PC-3 (cell line): Measurements from ENCODE around the gene FBXW7. TPM values are rescaled to one million over a fixed set of nuclear protein-coding genes. Genes with fewer than 3 reads are reported as not detected.

Experiments
- ATAC-seq: fragments of 200-7000 bp; cut with Tn5 transposase; 2 replicates; pipeline ENCODE4 v1.9.1; 2020; ENCODE audit warnings: mild to moderate bottlenecking, moderate library complexity
- Bru-seq: library from RNA; stranded (reverse); fragments of 400-500 nt; gene quantifications from one replicate; lab custom pipeline; 2021; lab: Mats Ljungman, UMichigan
- BruChase-seq, 2 experiments: library from RNA; stranded (reverse); fragments of 400-500 nt; gene quantifications; one replicate each; lab custom pipeline; 2021; lab: Mats Ljungman, UMichigan
- BruUV-seq: library from RNA; stranded (reverse); fragments of 400-500 nt; replicated peaks from 2 replicates; lab custom pipeline; 2021; lab: Mats Ljungman, UMichigan
- CTCF ChIA-PET: fragments of 300-600 bp; sonication (Branson Sonifier 250); formaldehyde crosslinking; loops from one replicate; lab custom pipeline; 2022; ENCODE audit warnings: antibody characterized with exemption; lab: Charles Lee
- POLR2A ChIA-PET: fragments of 300-600 bp; sonication (Branson Sonifier 250); formaldehyde crosslinking; loops from one replicate; lab custom pipeline; 2022; ENCODE audit warnings: antibody characterized with exemption; ENCODE audit not compliant: unreplicated experiment; lab: Charles Lee
- DNase-seq: peaks from one replicate; pipeline ENCODE4 v3.0.0-alpha.2; 2015
- H2AFZ ChIP-seq: fragments of 300-600 bp; sonication (generic); 2 replicates; pipeline ENCODE4 v1.6.0; 2016; ENCODE audit warnings: antibody characterized with exemption, low read length
- H3F3A ChIP-seq: fragments of 300-600 bp; sonication (generic); one replicate; pipeline ENCODE4 v1.6.0; 2017; ENCODE audit warnings: antibody characterized with exemption, low read length, control low read depth, mild to moderate bottlenecking; ENCODE audit not compliant: unreplicated experiment
- H3K27ac ChIP-seq: fragments of 300-600 bp; sonication (generic); 2 replicates; pipeline ENCODE4 v1.5.1; 2016; ENCODE audit warnings: mild to moderate bottlenecking, low read length
- H3K27me3 ChIP-seq: fragments of 300-600 bp; sonication (generic); 2 replicates; pipeline ENCODE4 v1.6.1; 2016; ENCODE audit warnings: low read length, mixed read lengths
- H3K36me3 ChIP-seq: fragments of 300-600 bp; sonication (generic); 2 replicates; pipeline ENCODE4 v1.6.1; 2016; ENCODE audit warnings: low read depth, mixed run types, low read length, mixed read lengths
- H3K4me1 ChIP-seq: fragments of 300-600 bp; sonication (generic); 2 replicates; pipeline ENCODE4 v1.5.1; 2016; ENCODE audit warnings: low read length; ENCODE audit not compliant: insufficient read depth
- H3K4me2 ChIP-seq: fragments of 300-600 bp; sonication (generic); 2 replicates; pipeline ENCODE4 v1.6.0; 2016; ENCODE audit warnings: low read length
- H3K4me3 ChIP-seq: fragments of 300-600 bp; sonication (generic); 2 replicates; pipeline ENCODE4 v1.5.1; 2016; ENCODE audit warnings: mild to moderate bottlenecking, low read length, mixed read lengths
- H3K79me2 ChIP-seq: fragments of 300-600 bp; sonication (generic); 2 replicates; pipeline ENCODE4 v1.6.1; 2017; ENCODE audit warnings: low read length, mixed read lengths
- H3K9ac ChIP-seq: fragments of 300-600 bp; sonication (generic); 2 replicates; pipeline ENCODE4 v1.6.0; 2016; ENCODE audit warnings: mild to moderate bottlenecking, low read length
- H3K9me2 ChIP-seq: fragments of 300-600 bp; sonication (generic); replicated peaks from 2 replicates; pipeline ENCODE4 v1.6.1; 2016; ENCODE audit warnings: mixed run types, low read length, mixed read lengths
- H3K9me3 ChIP-seq: fragments of 300-600 bp; sonication (generic); 2 replicates; pipeline ENCODE4 v1.6.1; 2016; ENCODE audit warnings: low read length, mixed read lengths
- H4K20me1 ChIP-seq: fragments of 300-600 bp; sonication (generic); 2 replicates; pipeline ENCODE4 v1.6.1; 2016; ENCODE audit warnings: low read length, mixed read lengths
- EZH2 ChIP-seq: fragments of 300-600 bp; sonication (generic); IDR thresholded peaks from one replicate; pipeline ENCODE4 v1.6.1; 2017; ENCODE audit warnings: antibody characterized with exemption, mild to moderate bottlenecking, low read length; ENCODE audit not compliant: unreplicated experiment
- EZH2phosphoT487 ChIP-seq: fragments of 300-600 bp; sonication (generic); IDR thresholded peaks from 2 replicates; pipeline ENCODE4 v1.6.1; 2018; ENCODE audit warnings: mild to moderate bottlenecking, antibody characterized with exemption, low read length, borderline replicate concordance
- intact Hi-C: fragments of 100-400 bp; cut with micrococcal nuclease; formaldehyde crosslinking; loops from 2 replicates; pipeline ENCODE4 v1.9.0; 2023
- long read RNA-seq: library from polyadenylated mRNA; unstranded; transcript quantifications from one replicate; pipeline ENCODE4 v2.0.0, GENCODE V29; 2021; ENCODE audit not compliant: unreplicated experiment
- total RNA-seq: library from RNA; depleted of rRNA; stranded (reverse); fragments of >200 nt; gene quantifications from 2 replicates; pipeline ENCODE4 v1.2.3, GENCODE V29; 2014; rRNA removed
- TF ChIP-seq, protein P1 (sequence below): fragments of 300-600 bp; sonication (generic); conservative IDR thresholded peaks from 2 replicates; pipeline ENCODE4 v1.5.1; 2017; ENCODE audit warnings: antibody characterized with exemption, low read depth, mild to moderate bottlenecking, low read length

Gene FBXW7, protein sequence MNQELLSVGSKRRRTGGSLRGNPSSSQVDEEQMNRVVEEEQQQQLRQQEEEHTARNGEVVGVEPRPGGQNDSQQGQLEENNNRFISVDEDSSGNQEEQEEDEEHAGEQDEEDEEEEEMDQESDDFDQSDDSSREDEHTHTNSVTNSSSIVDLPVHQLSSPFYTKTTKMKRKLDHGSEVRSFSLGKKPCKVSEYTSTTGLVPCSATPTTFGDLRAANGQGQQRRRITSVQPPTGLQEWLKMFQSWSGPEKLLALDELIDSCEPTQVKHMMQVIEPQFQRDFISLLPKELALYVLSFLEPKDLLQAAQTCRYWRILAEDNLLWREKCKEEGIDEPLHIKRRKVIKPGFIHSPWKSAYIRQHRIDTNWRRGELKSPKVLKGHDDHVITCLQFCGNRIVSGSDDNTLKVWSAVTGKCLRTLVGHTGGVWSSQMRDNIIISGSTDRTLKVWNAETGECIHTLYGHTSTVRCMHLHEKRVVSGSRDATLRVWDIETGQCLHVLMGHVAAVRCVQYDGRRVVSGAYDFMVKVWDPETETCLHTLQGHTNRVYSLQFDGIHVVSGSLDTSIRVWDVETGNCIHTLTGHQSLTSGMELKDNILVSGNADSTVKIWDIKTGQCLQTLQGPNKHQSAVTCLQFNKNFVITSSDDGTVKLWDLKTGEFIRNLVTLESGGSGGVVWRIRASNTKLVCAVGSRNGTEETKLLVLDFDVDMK
- 17.4 and 24.3 TPM in 2 replicates for total RNA-seq
- Bru-seq, nascent RNA = percentile 78 among the genes with signal in this experiment
- percentile 57 among the genes with signal in this experiment for BruChase-seq, experiment 1, labeled RNA remaining after a 6-hour chase
- BruChase-seq, experiment 2, labeled RNA remaining after a 2-hour chase = percentile 72 among the genes with signal in this experiment
- long read RNA-seq, full-length matches to known transcripts = 8 of 22 reads
- long read RNA-seq, partial matches to known transcripts = 4 of 22 reads
- long read RNA-seq, other reads (novel, unspliced or antisense) = 10 of 22 reads

GRCh38 chr4:152535903-152536544 lies at the start of gene FBXW7:
TSS of gene FBXW7 (minus strand) at chr4:152536092. CDS start at chr4:152411803, 124,289 bp downstream.
- H3K9me3 ChIP-seq = no peaks in the 10 kb centered on the region
- peaks cover 83% of the 10 kb centered on the region for H3K79me2 ChIP-seq
- peak within 1 kb of the TSS; percentile 99 for H3K4me3 ChIP-seq
- TF ChIP-seq, protein P1, sequence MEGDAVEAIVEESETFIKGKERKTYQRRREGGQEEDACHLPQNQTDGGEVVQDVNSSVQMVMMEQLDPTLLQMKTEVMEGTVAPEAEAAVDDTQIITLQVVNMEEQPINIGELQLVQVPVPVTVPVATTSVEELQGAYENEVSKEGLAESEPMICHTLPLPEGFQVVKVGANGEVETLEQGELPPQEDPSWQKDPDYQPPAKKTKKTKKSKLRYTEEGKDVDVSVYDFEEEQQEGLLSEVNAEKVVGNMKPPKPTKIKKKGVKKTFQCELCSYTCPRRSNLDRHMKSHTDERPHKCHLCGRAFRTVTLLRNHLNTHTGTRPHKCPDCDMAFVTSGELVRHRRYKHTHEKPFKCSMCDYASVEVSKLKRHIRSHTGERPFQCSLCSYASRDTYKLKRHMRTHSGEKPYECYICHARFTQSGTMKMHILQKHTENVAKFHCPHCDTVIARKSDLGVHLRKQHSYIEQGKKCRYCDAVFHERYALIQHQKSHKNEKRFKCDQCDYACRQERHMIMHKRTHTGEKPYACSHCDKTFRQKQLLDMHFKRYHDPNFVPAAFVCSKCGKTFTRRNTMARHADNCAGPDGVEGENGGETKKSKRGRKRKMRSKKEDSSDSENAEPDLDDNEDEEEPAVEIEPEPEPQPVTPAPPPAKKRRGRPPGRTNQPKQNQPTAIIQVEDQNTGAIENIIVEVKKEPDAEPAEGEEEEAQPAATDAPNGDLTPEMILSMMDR = no peak
- TF ChIP-seq EZH2 (no peak), EZH2phosphoT487 (no peak)
- peak within 1 kb of the TSS; percentile 90 for H3K27ac ChIP-seq
- peak within 1 kb of the TSS; percentile 98 for H2AFZ ChIP-seq
- ATAC-seq (peak; percentile 88), DNase-seq (peak; percentile 98)
- CTCF ChIA-PET = interaction anchor here (0.6 kb wide), 1 partner anchor 9 kb away, joined by 7 read pairs; no protein-coding TSS in a partner anchor
- peaks cover 28% of the 10 kb centered on the region for H3K4me1 ChIP-seq
- no peaks in the 10 kb centered on the region for H3F3A ChIP-seq
- H3K36me3 ChIP-seq = peaks cover 9% of the 10 kb centered on the region
- POLR2A ChIA-PET = interaction anchor here (0.5 kb wide), 1 partner anchor 20 kb away, joined by 3 read pairs; no protein-coding TSS in a partner anchor
- peak within 1 kb of the TSS; percentile 92 for H3K4me2 ChIP-seq
- BruUV-seq = no TSS peak
- no peaks in the 10 kb centered on the region for H3K27me3 ChIP-seq
- H3K9me2 ChIP-seq = no peaks in the 10 kb centered on the region
- peak within 1 kb of the TSS; percentile 96 for H3K9ac ChIP-seq
- peaks cover 25% of the 10 kb centered on the region for H4K20me1 ChIP-seq
- intact Hi-C loops = loop anchor here (1.0 to 2.0 kb wide), 2 partner anchors 8 to 105 kb away; no protein-coding TSS in a partner anchor

DNA sequence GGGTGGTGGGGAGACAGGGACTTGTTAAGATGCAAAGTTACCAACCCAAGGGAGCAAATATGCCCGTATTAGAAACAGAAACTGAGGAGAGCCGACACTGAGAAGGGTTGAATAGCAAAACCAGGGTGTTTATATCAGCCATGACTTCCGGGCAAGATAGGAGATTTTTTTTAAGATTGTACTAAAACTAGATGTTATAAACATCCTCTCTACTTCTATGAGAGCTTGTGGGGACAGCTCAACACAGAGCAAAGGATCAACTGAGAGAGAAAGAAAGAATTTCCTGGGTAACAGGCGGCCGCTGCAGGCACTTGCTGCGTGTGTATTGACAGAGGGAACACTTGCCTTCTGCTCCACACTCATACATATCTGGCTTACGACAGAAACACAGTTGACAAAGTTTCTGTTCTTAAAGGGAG lies 49.1 kb upstream of the FBXW7 start:
- Histone ChIP-seq H3K27me3 (no peaks in the 10 kb centered on the region), H3K36me3 (no peaks in the 10 kb centered on the region), H2AFZ (no peak overlapping the region), H3K9me3 (no peaks in the 10 kb centered on the region), H3K4me2 (no peak overlapping the region), H3K9me2 (no peaks in the 10 kb centered on the region), H3K79me2 (no peaks in the 10 kb centered on the region), H3F3A (no peaks in the 10 kb centered on the region), H3K27ac (no peak overlapping the region), H3K4me3 (no peak overlapping the region), H3K4me1 (peaks cover 2% of the 10 kb centered on the region), H3K9ac (no peak overlapping the region), H4K20me1 (no peaks in the 10 kb centered on the region)
- no TSS peak for BruUV-seq
- CTCF ChIA-PET = no interaction called here
- intact Hi-C loops = no loop called here
- TF ChIP-seq EZH2phosphoT487 = no peak
- TF ChIP-seq EZH2 = no peak
- TF ChIP-seq, protein P1 = no peak
- ATAC-seq (no peak), DNase-seq (no peak)
- POLR2A ChIA-PET = no interaction called here
